HUDEP-2 (cell line): ENCODE measurements around the gene STK32C.
A peak's percentile ranks its signal among the peaks of the same experiment; 100 is the strongest.
"Not testable (repeated sequence)": the region's sequence is repeated elsewhere in the genome, so short reads cannot be mapped to it uniquely, and the experiment has no call there.

ENCODE experiments used
- DNase-seq, 76 experiments: peaks; one replicate each; lab custom pipeline; 2025; ENCODE audit not compliant: unreplicated experiment in 76 of 76; lab: John Stamatoyannopoulos, UW

STK32C gene

GRCh38 chr10:132320654-132321469, 13.1 kb upstream of the STK32C start:
- no peak for DNase-seq

- peak in 35 of 76 experiments; percentile 5 to 68 (median 24) for DNase-seq
Observed at GRCh38 chr10:132319853-132320653, 12.3 kb upstream of the STK32C start.

GRCh38 chr10:132317477-132317876, 9.7 kb upstream of the STK32C start:
- DNase-seq: not testable (repeated sequence)

GRCh38 chr10:132316133-132316532, 8.4 kb upstream of the STK32C start:
- no peak for DNase-seq

GRCh38 chr10:132314881-132315280, 7.1 kb upstream of the STK32C start:
- DNase-seq: not testable (repeated sequence)

- no peak for DNase-seq
Observed at GRCh38 chr10:132314336-132314735, 6.6 kb upstream of the STK32C start.

- DNase-seq: no peak
Observed at GRCh38 chr10:132313865-132314264, 6.1 kb upstream of the STK32C start.

- DNase-seq: no peak
Observed at GRCh38 chr10:132313305-132313704, 5.6 kb upstream of the STK32C start.

GRCh38 chr10:132311338-132311939, 3.7 kb upstream of the STK32C start:
- no peak for DNase-seq

- DNase-seq: no peak
Observed at GRCh38 chr10:132310701-132311337, 3.1 kb upstream of the STK32C start.

GRCh38 chr10:132309879-132310591, 2.3 kb upstream of the STK32C start:
- no peak for DNase-seq

GRCh38 chr10:132309471-132309865, 1.7 kb upstream of the STK32C start:
- DNase-seq: no peak

GRCh38 chr10:132308587-132309470, 1.1 kb upstream of the STK32C start:
- peak in 2 of 76 experiments; percentile 32 to 35 for DNase-seq

GRCh38 chr10:132306864-132307751, 642 bp downstream of the STK32C start:
- peak in 1 of 76 experiments; percentile 40 for DNase-seq

GRCh38 chr10:132306343-132306685, 1.4 kb downstream of the STK32C start:
- no peak for DNase-seq

GRCh38 chr10:132305654-132306342, 2.0 kb downstream of the STK32C start:
- DNase-seq: no peak

GRCh38 chr10:132304756-132305509, 2.8 kb downstream of the STK32C start:
- DNase-seq: no peak
